NCI-H2107 (cell line): ENCODE measurements around the gene FRMD8.
A peak's percentile ranks its signal among the peaks of the same experiment; 100 is the strongest.

Source experiments
- DNase-seq: peaks from one replicate; lab custom pipeline; 2025; lab: John Stamatoyannopoulos, UW

FRMD8 gene

DNA sequence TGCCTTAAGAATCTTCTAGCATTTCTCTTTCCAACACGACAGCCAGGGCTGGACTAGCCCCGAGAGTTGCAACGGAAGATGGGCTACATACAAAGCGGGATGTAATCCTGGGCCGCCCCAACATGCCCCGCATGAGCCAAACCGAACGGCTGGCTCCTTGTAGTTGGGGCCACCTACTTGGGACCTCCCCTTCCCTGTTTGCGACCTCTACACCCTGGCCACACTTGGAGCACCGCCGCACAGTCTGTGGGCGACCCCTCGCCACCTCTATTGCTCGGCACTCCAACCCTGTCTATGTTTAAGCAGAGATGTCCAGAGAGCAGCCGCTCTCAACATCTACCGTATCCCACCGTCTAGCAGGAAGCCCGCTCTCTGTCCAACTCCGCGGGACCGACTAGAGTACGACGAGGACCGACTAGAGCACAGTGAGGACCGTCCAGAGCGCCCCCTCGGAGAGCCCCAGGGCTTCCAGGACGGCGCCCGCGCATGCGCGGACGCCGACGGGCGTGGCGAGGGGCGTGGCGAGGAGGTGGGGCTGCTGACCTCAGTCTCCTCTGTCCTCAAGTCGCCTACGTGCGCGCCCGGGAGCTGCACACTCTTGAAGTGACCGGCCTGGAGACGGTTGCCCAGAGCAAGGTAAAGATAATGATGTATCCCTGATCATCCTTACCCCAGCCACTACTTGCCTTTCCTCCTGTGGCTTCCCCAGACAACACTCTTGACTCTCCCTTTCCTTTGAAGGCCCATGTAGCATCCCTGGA lies 68.4 kb downstream of the FRMD8 start:
- peak; percentile 53 for DNase-seq

DNA sequence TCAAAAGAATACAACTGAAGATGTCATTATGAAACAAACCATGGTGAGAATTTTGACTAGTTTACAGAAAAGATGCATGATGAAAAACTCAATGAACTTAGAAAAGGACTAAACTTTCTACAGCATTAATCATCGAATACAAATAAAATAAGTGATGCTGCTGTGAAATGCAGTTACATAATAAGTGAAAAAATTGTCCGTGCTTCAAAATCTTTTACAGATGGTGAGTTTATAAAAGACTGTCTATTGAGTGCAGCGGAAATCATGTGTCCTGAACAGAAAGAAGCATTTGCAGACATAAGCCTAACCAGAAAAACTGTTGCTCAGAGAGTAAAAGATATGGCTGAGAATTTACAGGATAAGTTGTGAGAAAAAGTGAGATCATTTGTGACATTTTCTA lies 70.0 kb downstream of the FRMD8 start:
- DNase-seq, result no peak

DNA sequence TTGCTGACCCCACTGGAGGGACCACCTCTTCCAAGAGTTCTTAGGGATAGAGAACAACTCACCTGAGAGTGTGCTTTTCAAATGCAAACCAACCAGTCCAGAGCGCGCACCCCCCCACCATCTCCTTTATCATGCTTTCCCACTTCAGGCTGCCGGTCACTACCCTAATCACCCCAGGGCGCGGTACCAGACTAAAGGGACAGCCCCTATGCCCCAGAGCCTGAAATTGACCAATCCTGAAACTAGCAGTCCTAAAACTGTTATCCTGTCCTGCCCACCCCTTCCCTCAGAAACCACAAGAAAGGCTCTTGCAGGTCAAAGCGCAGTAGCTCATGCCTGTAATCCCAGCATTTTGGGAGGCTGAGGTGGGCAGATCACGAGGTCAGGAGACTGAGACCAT lies 73.1 kb downstream of the FRMD8 start:
- DNase-seq, result no peak
